ENCODE measurements around the gene RNF31.

RNF31 gene

DNA sequence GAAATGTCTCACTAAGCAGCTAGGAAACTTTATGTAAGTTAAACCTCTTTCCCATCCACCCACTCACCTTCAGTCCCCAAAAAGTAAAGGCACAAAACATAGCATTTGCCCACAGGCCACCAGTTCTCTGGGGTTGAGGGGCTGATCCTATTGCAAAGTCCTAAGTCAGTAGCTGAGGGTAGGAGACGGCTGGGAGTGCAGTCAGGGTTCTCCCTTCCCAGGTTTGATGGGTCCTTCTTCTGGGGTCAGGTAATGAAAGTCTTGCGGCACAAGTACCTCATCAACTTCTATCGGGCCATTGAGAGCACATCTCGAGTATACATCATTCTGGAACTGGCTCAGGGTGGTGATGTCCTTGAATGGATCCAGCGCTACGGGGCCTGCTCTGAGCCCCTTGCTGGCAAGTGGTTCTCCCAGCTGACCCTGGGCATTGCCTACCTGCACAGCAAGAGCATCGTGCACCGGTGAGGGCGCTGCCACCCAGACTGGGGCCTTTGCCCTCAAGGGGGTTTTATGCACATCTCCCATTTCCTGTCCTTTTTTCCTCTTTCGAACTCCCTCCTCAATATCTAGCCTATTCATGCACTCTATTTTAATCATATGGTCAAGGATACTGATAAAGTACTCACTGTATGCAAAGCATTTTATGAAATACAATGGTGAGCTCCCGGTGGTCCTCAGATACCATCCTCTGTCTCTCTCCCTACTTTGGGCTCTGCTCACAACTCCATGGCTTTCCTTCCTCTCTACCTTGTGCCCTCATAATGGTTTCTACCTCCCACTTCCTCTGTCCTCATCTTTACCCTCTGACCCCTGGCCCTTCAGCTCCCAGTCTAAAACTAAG is 59.2 kb downstream of the RNF31 start:
- no peaks in the 10 kb centered on the region for H3K27me3 ChIP-seq (ENCODE audit: insufficient read depth, poor library complexity, severe bottlenecking)
- no peak overlapping the region for H3K4me3 ChIP-seq (replicated peaks; ENCODE audit: insufficient read depth, low read length)
- TF ChIP-seq, protein P1, sequence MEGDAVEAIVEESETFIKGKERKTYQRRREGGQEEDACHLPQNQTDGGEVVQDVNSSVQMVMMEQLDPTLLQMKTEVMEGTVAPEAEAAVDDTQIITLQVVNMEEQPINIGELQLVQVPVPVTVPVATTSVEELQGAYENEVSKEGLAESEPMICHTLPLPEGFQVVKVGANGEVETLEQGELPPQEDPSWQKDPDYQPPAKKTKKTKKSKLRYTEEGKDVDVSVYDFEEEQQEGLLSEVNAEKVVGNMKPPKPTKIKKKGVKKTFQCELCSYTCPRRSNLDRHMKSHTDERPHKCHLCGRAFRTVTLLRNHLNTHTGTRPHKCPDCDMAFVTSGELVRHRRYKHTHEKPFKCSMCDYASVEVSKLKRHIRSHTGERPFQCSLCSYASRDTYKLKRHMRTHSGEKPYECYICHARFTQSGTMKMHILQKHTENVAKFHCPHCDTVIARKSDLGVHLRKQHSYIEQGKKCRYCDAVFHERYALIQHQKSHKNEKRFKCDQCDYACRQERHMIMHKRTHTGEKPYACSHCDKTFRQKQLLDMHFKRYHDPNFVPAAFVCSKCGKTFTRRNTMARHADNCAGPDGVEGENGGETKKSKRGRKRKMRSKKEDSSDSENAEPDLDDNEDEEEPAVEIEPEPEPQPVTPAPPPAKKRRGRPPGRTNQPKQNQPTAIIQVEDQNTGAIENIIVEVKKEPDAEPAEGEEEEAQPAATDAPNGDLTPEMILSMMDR (IDR thresholded peaks at IDR 0.05; ENCODE audit: insufficient read depth, low read length), result no peak
- TF ChIP-seq SPI1 (IDR thresholded peaks at IDR 0.05; ENCODE audit: borderline replicate concordance, low read depth) (no peak), GABPA (IDR thresholded peaks at IDR 0.05; ENCODE audit: low read depth) (no peak), POLR2AphosphoS5 (IDR thresholded peaks at IDR 0.05; ENCODE audit: low read depth) (no peak)
- TF ChIP-seq, protein P2, sequence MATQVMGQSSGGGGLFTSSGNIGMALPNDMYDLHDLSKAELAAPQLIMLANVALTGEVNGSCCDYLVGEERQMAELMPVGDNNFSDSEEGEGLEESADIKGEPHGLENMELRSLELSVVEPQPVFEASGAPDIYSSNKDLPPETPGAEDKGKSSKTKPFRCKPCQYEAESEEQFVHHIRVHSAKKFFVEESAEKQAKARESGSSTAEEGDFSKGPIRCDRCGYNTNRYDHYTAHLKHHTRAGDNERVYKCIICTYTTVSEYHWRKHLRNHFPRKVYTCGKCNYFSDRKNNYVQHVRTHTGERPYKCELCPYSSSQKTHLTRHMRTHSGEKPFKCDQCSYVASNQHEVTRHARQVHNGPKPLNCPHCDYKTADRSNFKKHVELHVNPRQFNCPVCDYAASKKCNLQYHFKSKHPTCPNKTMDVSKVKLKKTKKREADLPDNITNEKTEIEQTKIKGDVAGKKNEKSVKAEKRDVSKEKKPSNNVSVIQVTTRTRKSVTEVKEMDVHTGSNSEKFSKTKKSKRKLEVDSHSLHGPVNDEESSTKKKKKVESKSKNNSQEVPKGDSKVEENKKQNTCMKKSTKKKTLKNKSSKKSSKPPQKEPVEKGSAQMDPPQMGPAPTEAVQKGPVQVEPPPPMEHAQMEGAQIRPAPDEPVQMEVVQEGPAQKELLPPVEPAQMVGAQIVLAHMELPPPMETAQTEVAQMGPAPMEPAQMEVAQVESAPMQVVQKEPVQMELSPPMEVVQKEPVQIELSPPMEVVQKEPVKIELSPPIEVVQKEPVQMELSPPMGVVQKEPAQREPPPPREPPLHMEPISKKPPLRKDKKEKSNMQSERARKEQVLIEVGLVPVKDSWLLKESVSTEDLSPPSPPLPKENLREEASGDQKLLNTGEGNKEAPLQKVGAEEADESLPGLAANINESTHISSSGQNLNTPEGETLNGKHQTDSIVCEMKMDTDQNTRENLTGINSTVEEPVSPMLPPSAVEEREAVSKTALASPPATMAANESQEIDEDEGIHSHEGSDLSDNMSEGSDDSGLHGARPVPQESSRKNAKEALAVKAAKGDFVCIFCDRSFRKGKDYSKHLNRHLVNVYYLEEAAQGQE (IDR thresholded peaks at IDR 0.05; ENCODE audit: insufficient replicate concordance, low read depth), result no peak
- H3K27ac ChIP-seq (replicated peaks), result no peak overlapping the region
- DNase-seq (ENCODE audit: low read depth in 1 of 2, low spot score in 1 of 2), result no peak

DNA sequence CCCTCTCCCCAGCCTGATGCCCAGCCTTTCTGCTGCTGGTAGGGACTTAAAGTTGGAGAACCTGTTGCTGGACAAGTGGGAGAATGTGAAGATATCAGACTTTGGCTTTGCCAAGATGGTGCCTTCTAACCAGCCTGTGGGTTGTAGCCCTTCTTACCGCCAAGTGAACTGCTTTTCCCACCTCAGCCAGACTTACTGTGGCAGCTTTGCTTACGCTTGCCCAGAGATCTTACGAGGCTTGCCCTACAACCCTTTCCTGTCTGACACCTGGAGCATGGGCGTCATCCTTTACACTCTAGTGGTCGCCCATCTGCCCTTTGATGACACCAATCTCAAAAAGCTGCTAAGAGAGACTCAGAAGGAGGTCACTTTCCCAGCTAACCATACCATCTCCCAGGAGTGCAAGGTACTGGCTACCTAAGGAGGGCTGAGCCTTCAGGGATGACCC is 59.8 kb downstream of the RNF31 start:
- DNase-seq (ENCODE audit: low read depth in 1 of 2, low spot score in 1 of 2), result no peak
- Histone ChIP-seq H3K27me3 (ENCODE audit: insufficient read depth, poor library complexity, severe bottlenecking) (no peaks in the 10 kb centered on the region), H3K4me3 (replicated peaks; ENCODE audit: insufficient read depth, low read length) (no peak overlapping the region), H3K27ac (replicated peaks) (no peak overlapping the region)
- TF ChIP-seq GABPA (IDR thresholded peaks at IDR 0.05; ENCODE audit: low read depth) (no peak), POLR2AphosphoS5 (IDR thresholded peaks at IDR 0.05; ENCODE audit: low read depth) (no peak), SPI1 (IDR thresholded peaks at IDR 0.05; ENCODE audit: borderline replicate concordance, low read depth) (no peak)
- TF ChIP-seq, protein P2 (IDR thresholded peaks at IDR 0.05; ENCODE audit: insufficient replicate concordance, low read depth), result no peak
- TF ChIP-seq, protein P1 (IDR thresholded peaks at IDR 0.05; ENCODE audit: insufficient read depth, low read length), result no peak

DNA sequence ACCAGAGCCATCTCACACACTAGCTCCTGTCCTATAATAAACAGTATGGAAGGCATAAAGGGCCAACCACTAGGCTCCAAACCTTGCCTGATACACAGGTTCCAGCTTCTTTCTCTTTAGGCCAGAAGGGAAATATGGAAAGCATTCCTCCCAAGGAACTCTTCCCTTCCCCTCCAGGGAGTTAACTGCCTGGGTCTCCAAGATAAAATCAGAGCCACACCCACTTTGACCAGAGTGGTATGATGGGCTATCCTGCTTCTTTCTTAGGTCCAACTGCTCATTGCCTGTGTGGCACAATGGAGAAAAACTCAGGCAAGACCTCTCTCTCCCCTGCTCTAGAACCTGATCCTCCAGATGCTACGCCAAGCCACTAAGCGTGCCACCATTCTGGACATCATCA is 60.3 kb downstream of the RNF31 start:
- DNase-seq (ENCODE audit: low read depth in 1 of 2, low spot score in 1 of 2), result no peak
- no peaks in the 10 kb centered on the region for H3K27me3 ChIP-seq (ENCODE audit: insufficient read depth, poor library complexity, severe bottlenecking)
- TF ChIP-seq, protein P2 (IDR thresholded peaks at IDR 0.05; ENCODE audit: insufficient replicate concordance, low read depth), result no peak
- TF ChIP-seq SPI1 (IDR thresholded peaks at IDR 0.05; ENCODE audit: borderline replicate concordance, low read depth), result no peak
- TF ChIP-seq, protein P1 (IDR thresholded peaks at IDR 0.05; ENCODE audit: insufficient read depth, low read length), result no peak
- no peak for TF ChIP-seq GABPA (IDR thresholded peaks at IDR 0.05; ENCODE audit: low read depth)
- TF ChIP-seq POLR2AphosphoS5 (IDR thresholded peaks at IDR 0.05; ENCODE audit: low read depth), result no peak
- no peak overlapping the region for H3K4me3 ChIP-seq (replicated peaks; ENCODE audit: insufficient read depth, low read length)
- no peak overlapping the region for H3K27ac ChIP-seq (replicated peaks)

Measured in HL-60 (cell line).